T-helper 1 cell treated with Interleukin-12 subunit alpha and Interleukin-12 subunit beta and Interleukin-4 antibody, amounts not matched to agents 30 ng/mL and 1 ng/mL, for 36 hours (primary cell): ENCODE data around the gene TK1. TPM values are rescaled to one million over a fixed set of nuclear protein-coding genes. Genes with fewer than 3 reads are reported as not detected.

Source experiments
- intact Hi-C: fragments of 100-400 bp; cut with micrococcal nuclease; formaldehyde crosslinking; loops from one replicate; pipeline ENCODE4 v1.15.1; 2024
- total RNA-seq: library from RNA; stranded (reverse); gene quantifications from 2 replicates; pipeline ENCODE4 v1.2.3, GENCODE V29; 2022

TK1 gene
- total RNA-seq, 1 donor from 2014 or later: 52.5 TPM

- intact Hi-C loops: loop anchor here (10.0 kb wide), 1 partner anchor 815 kb away; the partner anchor contains the start of gene LGALS3BP
Measured at GRCh38 chr17:78159575-78160158, 27.2 kb downstream of the TK1 start.

- intact Hi-C loops: no loop called here
Measured at GRCh38 chr17:78154903-78155811, 31.7 kb downstream of the TK1 start.

- intact Hi-C loops: no loop called here
Measured at GRCh38 chr17:78151514-78152008, 35.3 kb downstream of the TK1 start.

- intact Hi-C loops: no loop called here
Measured at GRCh38 chr17:78148286-78149016, 38.4 kb downstream of the TK1 start.

- intact Hi-C loops: no loop called here
Measured at GRCh38 chr17:78147315-78147998, 39.4 kb downstream of the TK1 start.

GRCh38 chr17:78146881-78147280 is 40.0 kb downstream of the TK1 start:
- intact Hi-C loops: no loop called here

GRCh38 chr17:78146471-78146869 is 40.4 kb downstream of the TK1 start:
- intact Hi-C loops: no loop called here

- intact Hi-C loops: no loop called here
Measured at GRCh38 chr17:78144736-78145641, 41.9 kb downstream of the TK1 start.

- intact Hi-C loops: no loop called here
Measured at GRCh38 chr17:78144147-78144719, 42.6 kb downstream of the TK1 start.

- intact Hi-C loops: no loop called here
Measured at GRCh38 chr17:78143214-78144146, 43.4 kb downstream of the TK1 start.

GRCh38 chr17:78142119-78142861 is 44.6 kb downstream of the TK1 start:
- intact Hi-C loops: no loop called here

GRCh38 chr17:78141437-78142118 is 45.3 kb downstream of the TK1 start:
- intact Hi-C loops: loop anchor here (2.0 kb wide), 1 partner anchor 121 kb away; no protein-coding TSS in a partner anchor

GRCh38 chr17:78140169-78141051 is 46.4 kb downstream of the TK1 start:
- intact Hi-C loops: loop anchor here (1.0 to 2.0 kb wide), 7 partner anchors 10 to 182 kb away; partner anchors contain the start of genes AFMID, BIRC5, SYNGR2 and TK1

GRCh38 chr17:78139861-78140168 is 47.0 kb downstream of the TK1 start:
- intact Hi-C loops: loop anchor here (1.0 to 2.0 kb wide), 7 partner anchors 10 to 182 kb away; partner anchors contain the start of genes AFMID, BIRC5, SYNGR2 and TK1

- intact Hi-C loops: no loop called here
Measured at GRCh38 chr17:78138204-78139060, 48.4 kb downstream of the TK1 start.
